Neural progenitor cell (in vitro differentiated cells): ENCODE results near the gene RAX2.

Experiments
- CTCF ChIP-seq: fragments of 200-600 bp; sonication (generic); IDR thresholded peaks from 2 replicates; pipeline ENCODE4 v1.5.1; 2017; ENCODE audit warnings: antibody characterized with exemption, mild to moderate bottlenecking
- EZH2 ChIP-seq: fragments of 200-600 bp; sonication (generic); IDR thresholded peaks from 2 replicates; pipeline ENCODE4 v1.6.1; 2017; ENCODE audit warnings: antibody characterized with exemption, mild to moderate bottlenecking, moderate library complexity
- EZH2phosphoT487 ChIP-seq: fragments of 200-600 bp; sonication (generic); IDR thresholded peaks from 2 replicates; pipeline ENCODE4 v1.6.1; 2017; ENCODE audit warnings: antibody characterized with exemption

GRCh38 chr19:3796358-3796757 is 24.3 kb upstream of the RAX2 start:
- no peak for TF ChIP-seq CTCF
- TF ChIP-seq EZH2 = no peak
- no peak for TF ChIP-seq EZH2phosphoT487
